OCI-LY7 (cell line): ENCODE measurements around the gene PNPLA6. TPM values are rescaled to one million over a fixed set of nuclear protein-coding genes. Genes with fewer than 3 reads are reported as not detected.
A peak's percentile ranks its signal among the peaks of the same experiment; 100 is the strongest.

Source experiments
- BruUV-seq: library from RNA; stranded (reverse); fragments of 400-500 nt; replicated peaks from 2 replicates; lab custom pipeline; 2021; lab: Mats Ljungman, UMichigan
- CTCF ChIA-PET: fragments of 300-600 bp; sonication (Branson Sonifier 250); formaldehyde crosslinking; loops from one replicate; lab custom pipeline; 2022; ENCODE audit warnings: antibody characterized with exemption; ENCODE audit not compliant: unreplicated experiment; lab: Charles Lee
- POLR2A ChIA-PET: fragments of 300-600 bp; sonication (Branson Sonifier 250); formaldehyde crosslinking; loops from one replicate; lab custom pipeline; 2022; ENCODE audit warnings: antibody characterized with exemption; lab: Charles Lee
- DNase-seq: peaks from one replicate; pipeline ENCODE4 v3.0.0-alpha.2; 2015; ENCODE audit warnings: low spot score
- H2AFZ ChIP-seq: fragments of 200-600 bp; sonication (generic), shearing (Covaris generic); 2 replicates; pipeline ENCODE4 v1.6.1; 2014; ENCODE audit warnings: mild to moderate bottlenecking, antibody characterized with exemption, low read length, moderate library complexity
- H3K27ac ChIP-seq: fragments of 200-600 bp; sonication (generic); 2 replicates; pipeline ENCODE4 v1.5.1; 2014; ENCODE audit warnings: mixed run types, low read depth, mild to moderate bottlenecking, moderate library complexity, low read length, inconsistent platforms; ENCODE audit not compliant: poor library complexity, severe bottlenecking
- H3K36me3 ChIP-seq: fragments of 200-600 bp; sonication (generic); 2 replicates; pipeline ENCODE4 v1.6.1; 2014; ENCODE audit warnings: mild to moderate bottlenecking, antibody characterized with exemption, low read length, moderate library complexity, mixed read lengths; ENCODE audit not compliant: insufficient read depth
- H3K4me1 ChIP-seq: fragments of 200-600 bp; sonication (generic); 2 replicates; pipeline ENCODE4 v1.5.1; 2014; ENCODE audit warnings: mild to moderate bottlenecking, low read length; ENCODE audit not compliant: insufficient read depth, poor library complexity, severe bottlenecking
- H3K4me2 ChIP-seq: fragments of 200-600 bp; sonication (generic); 2 replicates; pipeline ENCODE4 v1.6.1; 2014; ENCODE audit warnings: mild to moderate bottlenecking, low read length
- H3K4me3 ChIP-seq: fragments of 200-600 bp; sonication (generic); 2 replicates; pipeline ENCODE4 v1.5.1; 2014; ENCODE audit warnings: mild to moderate bottlenecking, low read depth, low read length; ENCODE audit not compliant: poor library complexity, severe bottlenecking
- H3K79me2 ChIP-seq: fragments of 200-600 bp; sonication (generic); 2 replicates; pipeline ENCODE4 v1.6.1; 2016; ENCODE audit warnings: low read depth, mild to moderate bottlenecking, low read length, moderate library complexity, mixed read lengths; ENCODE audit not compliant: insufficient read depth
- H3K9me2 ChIP-seq: fragments of 200-600 bp; sonication (generic); 2 replicates; pipeline ENCODE4 v1.6.1; 2016; ENCODE audit warnings: mild to moderate bottlenecking, low read length, mixed read lengths; ENCODE audit not compliant: insufficient read depth
- H3K9me3 ChIP-seq: fragments of 200-600 bp; sonication (generic); 2 replicates; pipeline ENCODE4 v1.6.1; 2014; ENCODE audit warnings: mild to moderate bottlenecking, mixed run types, low read length, mixed read lengths
- H4K20me1 ChIP-seq: fragments of 200-600 bp; sonication (generic); 2 replicates; pipeline ENCODE4 v1.6.1; 2014; ENCODE audit warnings: mild to moderate bottlenecking, antibody characterized with exemption, low read length, moderate library complexity, mixed read lengths; ENCODE audit not compliant: insufficient read depth
- CTCF ChIP-seq: fragments of 200-600 bp; sonication (generic); conservative IDR thresholded peaks from 2 replicates; pipeline ENCODE4 v1.5.1; 2014; ENCODE audit warnings: mild to moderate bottlenecking, antibody characterized with exemption, low read length, moderate library complexity, mixed read lengths
- EZH2phosphoT487 ChIP-seq: fragments of 200-600 bp; sonication (generic); IDR thresholded peaks from 2 replicates; pipeline ENCODE4 v1.6.1; 2018; ENCODE audit warnings: low read depth, borderline replicate concordance, mild to moderate bottlenecking, mixed run types, antibody characterized with exemption, low read length, moderate library complexity, mixed read lengths
- intact Hi-C: fragments of 100-400 bp; cut with micrococcal nuclease; formaldehyde crosslinking; loops from one replicate; pipeline ENCODE4 v1.10.0; 2022; ENCODE audit not compliant: unreplicated experiment
- total RNA-seq, 2 experiments: library from RNA; depleted of rRNA in 1 of 2; stranded (reverse); fragments of >200 nt in 1 of 2; shearing (Covaris generic) in 1 of 2; gene quantifications; 2 replicates each; pipeline ENCODE4 v1.2.3, GENCODE V29; 2014 to 2022

The PNPLA6 gene
- total RNA-seq, 2 experiments from 2014 or later = 50.6 to 92.4 TPM

GRCh38 chr19:7550169-7550770 lies 14.8 kb downstream of the PNPLA6 start:
- no peak overlapping the region for H3K27ac ChIP-seq
- peaks cover 3% of the 10 kb centered on the region for H3K4me1 ChIP-seq
- no peak overlapping the region for H2AFZ ChIP-seq
- peaks cover 26% of the 10 kb centered on the region for H3K36me3 ChIP-seq
- intact Hi-C loops = no loop called here
- no peak overlapping the region for H3K4me2 ChIP-seq
- H4K20me1 ChIP-seq = no peaks in the 10 kb centered on the region
- H3K9me3 ChIP-seq = no peaks in the 10 kb centered on the region
- no peaks in the 10 kb centered on the region for H3K79me2 ChIP-seq
- no peak for DNase-seq
- CTCF ChIA-PET = no interaction called here
- H3K4me3 ChIP-seq = no peak overlapping the region
- no peak for TF ChIP-seq CTCF
- no peak for TF ChIP-seq EZH2phosphoT487
- POLR2A ChIA-PET = no interaction called here
- no peaks in the 10 kb centered on the region for H3K9me2 ChIP-seq
- BruUV-seq = no TSS peak

GRCh38 chr19:7550987-7551761 lies 15.7 kb downstream of the PNPLA6 start:
- ChIA-PET POLR2A (no interaction called here), CTCF (no interaction called here)
- intact Hi-C loops = no loop called here
- DNase-seq = peak; percentile 49
- H3K27ac ChIP-seq = no peak overlapping the region
- H3K4me2 ChIP-seq = no peak overlapping the region
- H2AFZ ChIP-seq = no peak overlapping the region
- no peaks in the 10 kb centered on the region for H3K9me2 ChIP-seq
- peaks cover 32% of the 10 kb centered on the region for H3K36me3 ChIP-seq
- H3K9me3 ChIP-seq = no peaks in the 10 kb centered on the region
- no peaks in the 10 kb centered on the region for H4K20me1 ChIP-seq
- no TSS peak for BruUV-seq
- H3K4me1 ChIP-seq = no peaks in the 10 kb centered on the region
- TF ChIP-seq EZH2phosphoT487 (no peak), CTCF (no peak)
- no peaks in the 10 kb centered on the region for H3K79me2 ChIP-seq
- no peak overlapping the region for H3K4me3 ChIP-seq

GRCh38 chr19:7552781-7553180 lies 17.3 kb downstream of the PNPLA6 start:
- intact Hi-C loops = no loop called here
- Histone ChIP-seq H3K4me1 (no peaks in the 10 kb centered on the region), H3K27ac (no peak overlapping the region), H3K79me2 (no peaks in the 10 kb centered on the region), H3K9me2 (no peaks in the 10 kb centered on the region), H3K4me2 (no peak overlapping the region), H3K4me3 (no peak overlapping the region), H2AFZ (no peak overlapping the region), H3K36me3 (peaks cover 46% of the 10 kb centered on the region), H4K20me1 (no peaks in the 10 kb centered on the region), H3K9me3 (no peaks in the 10 kb centered on the region)
- BruUV-seq = no TSS peak
- no peak for DNase-seq
- TF ChIP-seq EZH2phosphoT487 (no peak), CTCF (no peak)
- CTCF ChIA-PET = interaction anchor here (0.5 kb wide), 1 partner anchor 202 kb away, joined by 4 read pairs; no protein-coding TSS in a partner anchor
- POLR2A ChIA-PET = interaction anchor here (0.7 kb wide), 1 partner anchor 77 kb away, joined by 4 read pairs; no protein-coding TSS in a partner anchor
